SK-N-SH treated with all-trans-retinoic acid at 6 μM for 48 hours (cell line): ENCODE measurements around the gene NINJ1.

Source experiments
- ATAC-seq: fragments of 200-7000 bp; cut with Tn5 transposase; 3 replicates; pipeline ENCODE4 v1.9.1; 2020; ENCODE audit warnings: mild to moderate bottlenecking, moderate library complexity
- ARNTL ChIP-seq: fragments of 450-650 bp; formaldehyde crosslinking; IDR thresholded peaks from 2 replicates; pipeline ENCODE4 v1.5.0; 2020; ENCODE audit warnings: low read depth, mild to moderate bottlenecking, moderate library complexity, borderline replicate concordance
- BACH2 ChIP-seq: fragments of 250-450 bp; sonication (Bioruptor Pico); IDR thresholded peaks from 2 replicates; pipeline ENCODE4 v1.9.0; 2021; ENCODE audit warnings: mild to moderate bottlenecking, borderline replicate concordance
- CREB5 ChIP-seq: fragments of 250-450 bp; sonication (Bioruptor Pico); IDR thresholded peaks from 2 replicates; pipeline ENCODE4 v1.5.1; 2020; ENCODE audit warnings: low read depth, mild to moderate bottlenecking, moderate library complexity
- CSRNP3 ChIP-seq: fragments of 250-450 bp; sonication (Bioruptor Pico); IDR thresholded peaks from 2 replicates; pipeline ENCODE4 v1.5.1; 2021; ENCODE audit warnings: mild to moderate bottlenecking, moderate library complexity
- ESRRG ChIP-seq: fragments of 250-450 bp; sonication (Bioruptor Pico); IDR thresholded peaks from 2 replicates; pipeline ENCODE4 v1.6.1; 2021; ENCODE audit warnings: mild to moderate bottlenecking
- ISL1 ChIP-seq: fragments of 250-450 bp; sonication (Bioruptor Pico); IDR thresholded peaks from 2 replicates; pipeline ENCODE4 v2.1.2; 2022; ENCODE audit warnings: mild to moderate bottlenecking, moderate library complexity
- OSR1 ChIP-seq: fragments of 250-450 bp; sonication (Bioruptor Pico); IDR thresholded peaks from 2 replicates; pipeline ENCODE4 v1.8.0; 2022; ENCODE audit warnings: moderate library complexity, mild to moderate bottlenecking, inconsistent platforms
- PATZ1 ChIP-seq: fragments of 250-450 bp; sonication (Bioruptor Pico); IDR thresholded peaks from 2 replicates; pipeline ENCODE4 v1.8.0; 2020; ENCODE audit warnings: mild to moderate bottlenecking, moderate library complexity, borderline replicate concordance
- PPARA ChIP-seq: fragments of 250-450 bp; sonication (Bioruptor Pico); IDR thresholded peaks from 2 replicates; pipeline ENCODE4 v1.5.0; 2020; ENCODE audit warnings: mild to moderate bottlenecking, borderline replicate concordance
- SNAI2 ChIP-seq: fragments of 250-450 bp; sonication (Bioruptor Pico); IDR thresholded peaks from 2 replicates; pipeline ENCODE4 v1.5.0; 2020; ENCODE audit warnings: mild to moderate bottlenecking, moderate library complexity
- TCF4 ChIP-seq: fragments of 250-450 bp; sonication (Bioruptor Pico); IDR thresholded peaks from 2 replicates; pipeline ENCODE4 v1.8.0; 2021; ENCODE audit warnings: mild to moderate bottlenecking, moderate library complexity, borderline replicate concordance
- TOX ChIP-seq: fragments of 250-450 bp; sonication (Bioruptor Pico); IDR thresholded peaks from 2 replicates; pipeline ENCODE4 v1.8.0; 2021; ENCODE audit warnings: mild to moderate bottlenecking, moderate library complexity, borderline replicate concordance
- TSHZ2 ChIP-seq: fragments of 250-450 bp; sonication (Bioruptor Pico); IDR thresholded peaks from 2 replicates; pipeline ENCODE4 v1.5.0; 2020; ENCODE audit warnings: mild to moderate bottlenecking, moderate library complexity
- ZC3H10 ChIP-seq: fragments of 250-450 bp; sonication (Bioruptor Pico); IDR thresholded peaks from 2 replicates; pipeline ENCODE4 v1.5.1; 2021; ENCODE audit warnings: mild to moderate bottlenecking, moderate library complexity
- ZFP3 ChIP-seq: fragments of 250-450 bp; sonication (Bioruptor Pico); IDR thresholded peaks from 2 replicates; pipeline ENCODE4 v1.5.0; 2020; ENCODE audit warnings: mild to moderate bottlenecking, moderate library complexity
- ZFP30 ChIP-seq: fragments of 450-650 bp; formaldehyde crosslinking; IDR thresholded peaks from 2 replicates; pipeline ENCODE4 v1.5.0; 2022; ENCODE audit warnings: mild to moderate bottlenecking, moderate library complexity
- ZNF565 ChIP-seq: fragments of 450-650 bp; formaldehyde crosslinking; conservative IDR thresholded peaks from 2 replicates; pipeline ENCODE4 v1.5.0; 2020; ENCODE audit warnings: low read depth, mild to moderate bottlenecking, moderate library complexity
- ZNF70 ChIP-seq: fragments of 450-650 bp; formaldehyde crosslinking; IDR thresholded peaks from 2 replicates; pipeline ENCODE4 v1.5.0; 2020; ENCODE audit warnings: mild to moderate bottlenecking, moderate library complexity
- ZNF8 ChIP-seq: fragments of 450-650 bp; formaldehyde crosslinking; IDR thresholded peaks from 2 replicates; pipeline ENCODE4 v1.5.0; 2020; ENCODE audit warnings: mild to moderate bottlenecking, moderate library complexity

The NINJ1 gene

GRCh38 chr9:93082841-93083411 lies 51.1 kb downstream of the NINJ1 start:
- no peak for TF ChIP-seq ZC3H10 (CRISPR knock-in tag)
- TF ChIP-seq ZNF565 (CRISPR knock-in tag) = no peak
- no peak for TF ChIP-seq ESRRG (CRISPR knock-in tag)
- no peak for TF ChIP-seq ARNTL
- no peak for TF ChIP-seq SNAI2 (CRISPR knock-in tag)
- TF ChIP-seq ZFP30 = no peak
- no peak for ATAC-seq

- no peak for TF ChIP-seq SNAI2 (CRISPR knock-in tag)
- TF ChIP-seq PPARA = no peak
- ATAC-seq = peak; percentile 39
These were observed 52.1 kb downstream of the NINJ1 start for GRCh38 chr9:93081931-93082330.

- ATAC-seq = no peak
- TF ChIP-seq PATZ1 (CRISPR knock-in tag) (no peak), TSHZ2 (CRISPR knock-in tag) (no peak), OSR1 (CRISPR knock-in tag) (no peak), ZFP3 (CRISPR knock-in tag) (no peak), CSRNP3 (CRISPR knock-in tag) (no peak), SNAI2 (CRISPR knock-in tag) (no peak), ESRRG (CRISPR knock-in tag) (no peak), PPARA (no peak), TCF4 (CRISPR knock-in tag) (no peak), ZC3H10 (CRISPR knock-in tag) (no peak), ARNTL (no peak), ZNF8 (CRISPR knock-in tag) (no peak)
These were observed 52.9 kb downstream of the NINJ1 start for GRCh38 chr9:93081081-93081529.

- no peak for TF ChIP-seq TCF4 (CRISPR knock-in tag)
- no peak for TF ChIP-seq ISL1 (CRISPR knock-in tag)
- no peak for TF ChIP-seq BACH2
- no peak for TF ChIP-seq ZFP3 (CRISPR knock-in tag)
- no peak for TF ChIP-seq ZFP30
- TF ChIP-seq TOX (CRISPR knock-in tag) = no peak
- TF ChIP-seq SNAI2 (CRISPR knock-in tag) = no peak
- no peak for TF ChIP-seq ZNF70 (CRISPR knock-in tag)
- no peak for TF ChIP-seq CREB5 (CRISPR knock-in tag)
- no peak for TF ChIP-seq ZNF8 (CRISPR knock-in tag)
- no peak for TF ChIP-seq TSHZ2 (CRISPR knock-in tag)
- TF ChIP-seq, all 23 proteins: peak for 0
- no peak for ATAC-seq
These were observed 53.6 kb downstream of the NINJ1 start for GRCh38 chr9:93080406-93080805.
